Measurements from ENCODE around the gene MUC4.
"Not testable (repeated sequence)": the region's sequence is repeated elsewhere in the genome, so short reads cannot be mapped to it uniquely, and the experiment has no call there.

MUC4 gene

GRCh38 chr3:195736866-195737490 lies 74.8 kb downstream of the MUC4 start:
- no peak for DNase-seq

- no peak for DNase-seq
These were observed 76.6 kb downstream of the MUC4 start for GRCh38 chr3:195735036-195735695.

DNA sequence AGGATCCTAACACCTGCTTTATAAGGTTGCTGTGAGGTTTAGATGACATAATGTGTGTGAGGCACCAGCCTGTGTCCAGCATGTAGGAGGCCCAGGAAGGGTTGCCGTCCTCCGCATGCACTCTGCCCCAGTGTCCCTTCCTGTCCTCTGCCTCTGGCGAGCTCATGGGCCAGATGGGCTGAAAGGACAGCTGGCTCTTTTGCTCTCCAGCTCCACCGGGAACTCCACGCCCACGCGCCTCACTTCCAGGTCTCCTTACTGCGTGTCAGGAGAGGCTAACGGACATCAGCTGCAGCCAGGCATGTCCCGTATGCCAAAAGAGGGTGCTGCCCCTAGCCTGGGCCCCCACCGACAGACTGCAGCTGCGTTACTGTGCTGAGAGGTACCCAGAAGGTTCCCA lies 78.8 kb downstream of the MUC4 start:
- no peak for DNase-seq

- DNase-seq = no peak
These were observed 80.3 kb downstream of the MUC4 start for GRCh38 chr3:195731356-195731905.

- DNase-seq = no peak
These were observed 82.1 kb downstream of the MUC4 start for GRCh38 chr3:195729476-195730251.

DNA sequence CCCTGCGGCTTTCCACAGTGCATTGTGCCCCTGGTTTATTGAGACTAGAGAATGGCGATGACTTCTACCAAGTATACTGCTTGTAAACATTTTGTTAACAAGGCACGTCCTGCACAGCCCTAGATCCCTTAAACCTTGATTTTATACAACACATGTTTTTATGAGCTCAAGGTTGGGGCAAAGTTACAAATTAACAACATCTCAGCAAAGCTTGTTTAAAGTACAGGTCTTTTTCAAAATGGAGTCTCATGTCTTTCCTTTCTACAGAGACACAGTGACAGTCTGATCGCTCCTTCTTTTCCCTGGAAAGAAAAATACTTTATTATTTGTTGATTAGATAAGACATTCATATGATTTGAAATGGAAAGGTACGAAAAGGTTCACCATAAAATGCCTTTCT lies 82.9 kb downstream of the MUC4 start:
- DNase-seq = not testable (repeated sequence)

DNA sequence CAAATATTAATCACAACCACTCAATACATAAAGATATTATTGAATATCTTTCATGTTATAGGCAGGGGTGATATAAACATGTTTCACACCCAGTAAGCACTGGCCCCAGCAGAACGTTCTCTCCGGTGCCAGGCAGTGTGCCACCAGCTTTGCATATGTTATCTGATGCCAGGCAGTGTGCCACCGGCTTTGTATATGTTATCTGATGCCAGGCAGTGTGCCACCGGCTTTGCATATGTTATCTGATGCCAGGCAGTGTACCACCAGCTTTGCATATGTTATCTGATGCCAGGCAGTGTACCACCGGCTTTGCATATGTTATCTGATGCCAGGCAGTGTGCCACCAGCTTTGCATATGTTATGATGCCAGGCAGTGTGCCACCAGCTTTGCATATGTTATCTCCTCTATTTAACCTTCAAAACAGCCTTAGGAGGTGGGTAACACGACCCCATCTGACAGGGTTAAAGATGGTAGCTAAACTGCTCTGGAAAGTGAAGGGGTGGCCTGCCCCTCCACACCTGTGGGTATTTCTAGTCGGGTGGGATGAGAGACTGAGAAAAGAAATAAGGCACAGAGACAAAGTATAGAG lies 84.0 kb downstream of the MUC4 start:
- DNase-seq = no peak

DNA sequence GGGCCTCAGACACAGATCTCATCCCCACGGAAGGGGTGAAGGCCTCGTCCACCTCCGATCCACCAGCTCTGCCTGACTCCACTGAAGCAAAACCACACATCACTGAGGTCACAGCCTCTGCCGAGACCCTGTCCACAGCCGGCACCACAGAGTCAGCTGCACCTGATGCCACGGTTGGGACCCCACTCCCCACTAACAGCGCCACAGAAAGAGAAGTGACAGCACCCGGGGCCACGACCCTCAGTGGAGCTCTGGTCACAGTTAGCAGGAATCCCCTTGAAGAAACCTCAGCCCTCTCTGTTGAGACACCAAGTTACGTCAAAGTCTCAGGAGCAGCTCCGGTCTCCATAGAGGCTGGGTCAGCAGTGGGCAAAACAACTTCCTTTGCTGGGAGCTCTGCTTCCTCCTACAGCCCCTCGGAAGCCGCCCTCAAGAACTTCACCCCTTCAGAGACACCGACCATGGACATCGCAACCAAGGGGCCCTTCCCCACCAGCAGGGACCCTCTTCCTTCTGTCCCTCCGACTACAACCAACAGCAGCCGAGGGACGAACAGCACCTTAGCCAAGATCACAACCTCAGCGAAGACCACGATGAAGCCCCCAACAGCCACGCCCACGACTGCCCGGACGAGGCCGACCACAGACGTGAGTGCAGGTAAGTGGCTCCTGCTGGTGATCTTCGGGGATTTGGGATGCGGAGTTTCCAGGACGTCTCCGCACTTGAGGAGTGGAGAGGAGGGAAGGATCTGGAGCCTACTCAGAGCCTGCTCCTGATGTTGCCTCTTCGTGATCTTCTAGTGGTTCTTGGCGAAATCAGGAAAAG lies 85.6 kb downstream of the MUC4 start:
- DNase-seq = not testable (repeated sequence)

DNA sequence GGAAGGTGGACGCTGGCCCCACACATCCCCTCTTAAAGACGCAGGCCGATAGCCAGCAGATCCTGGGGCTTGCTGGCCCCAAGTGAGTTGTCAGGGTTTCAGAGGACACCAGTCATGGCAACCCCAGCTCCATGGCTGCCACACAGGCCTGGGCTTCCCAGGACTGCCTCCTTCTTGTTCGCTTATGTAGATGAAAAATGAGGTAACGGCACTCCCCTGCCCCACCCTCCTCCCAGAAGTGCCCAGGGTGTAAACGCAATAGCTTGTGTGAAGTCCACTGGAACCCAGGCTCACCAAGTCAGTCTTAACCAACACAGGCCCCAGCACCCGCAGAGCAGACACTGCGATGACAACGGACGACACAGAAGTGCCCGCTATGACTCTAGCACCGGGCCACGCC lies 87.4 kb downstream of the MUC4 start:
- not testable (repeated sequence) for DNase-seq

GRCh38 chr3:195722996-195723345 lies 88.8 kb downstream of the MUC4 start:
- not testable (repeated sequence) for DNase-seq

- DNase-seq = not testable (repeated sequence)
These were observed 89.4 kb downstream of the MUC4 start for GRCh38 chr3:195722139-195722995.

DNA sequence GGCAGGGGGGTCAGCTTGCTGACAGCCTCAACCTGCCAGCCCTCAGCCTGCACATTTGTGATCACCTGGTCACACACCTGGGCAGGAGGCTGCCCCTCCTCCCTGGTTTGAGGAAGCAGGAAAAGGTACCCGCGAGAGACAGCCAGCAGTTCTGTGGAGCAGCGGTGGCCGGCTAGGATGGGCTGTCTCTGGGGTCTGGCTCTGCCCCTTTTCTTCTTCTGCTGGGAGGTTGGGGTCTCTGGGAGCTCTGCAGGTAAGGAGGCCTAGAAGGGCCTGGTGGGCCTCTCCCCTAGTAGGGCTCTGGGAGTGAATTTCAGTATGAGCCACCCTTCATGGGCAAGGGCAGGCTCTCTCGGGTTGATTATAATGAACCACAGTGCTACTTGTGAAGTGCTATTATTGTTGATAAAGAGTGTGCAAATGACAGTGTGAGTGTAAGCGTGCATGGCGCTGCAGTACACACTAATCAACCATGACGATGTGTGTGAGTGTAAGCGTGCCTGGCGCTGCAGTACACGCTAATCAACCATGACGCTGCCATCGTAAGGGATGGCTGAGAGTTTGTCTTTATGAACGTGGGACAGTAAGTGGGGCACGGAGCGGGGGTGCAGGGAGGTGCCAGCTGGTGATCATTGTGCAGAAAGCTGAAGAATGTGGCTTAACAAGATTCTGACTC lies 90.8 kb downstream of the MUC4 start, which contains the start of gene MUC20:
TSS of gene MUC20 (plus strand) at position 148 of the 676 bp plus-strand sequence. CDS start at position 178, 30 bp downstream.
- DNase-seq = not testable (repeated sequence)

DNA sequence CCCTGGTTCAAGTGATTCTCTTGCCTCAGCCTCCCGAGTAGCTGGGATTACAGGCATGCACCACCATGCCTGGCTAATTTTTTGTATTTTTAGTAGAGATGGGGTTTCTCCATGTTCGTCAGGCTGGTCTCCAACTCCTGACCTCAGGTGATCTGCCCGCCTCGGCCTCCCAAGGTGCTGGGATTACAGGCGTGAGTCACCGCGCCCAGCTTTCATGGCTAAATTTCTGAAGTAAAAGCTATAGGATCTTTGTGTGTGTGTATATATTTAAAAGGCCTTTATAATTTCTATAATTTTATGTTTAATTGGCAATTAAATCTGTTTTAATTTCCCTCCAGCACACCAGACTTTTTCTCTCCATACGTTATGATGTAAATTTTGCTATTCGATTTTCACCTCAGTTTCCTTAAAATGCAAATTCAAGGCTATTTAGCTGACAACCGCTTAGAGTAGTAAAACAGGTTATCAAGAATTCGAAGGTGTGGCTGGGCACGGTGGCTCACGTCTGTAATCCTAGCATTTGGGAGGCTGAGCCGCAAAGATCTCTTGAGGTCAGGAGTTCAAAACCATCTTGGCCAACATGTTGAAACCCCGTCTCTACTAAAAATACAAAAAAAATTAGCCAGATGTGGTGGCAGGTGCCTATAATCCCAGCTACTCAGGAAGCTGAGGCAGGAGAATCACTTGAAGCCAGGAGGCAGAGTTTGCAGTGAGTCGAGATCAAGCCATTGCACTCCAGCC lies 92.0 kb downstream of the MUC4 start:
- not testable (repeated sequence) for DNase-seq

DNA sequence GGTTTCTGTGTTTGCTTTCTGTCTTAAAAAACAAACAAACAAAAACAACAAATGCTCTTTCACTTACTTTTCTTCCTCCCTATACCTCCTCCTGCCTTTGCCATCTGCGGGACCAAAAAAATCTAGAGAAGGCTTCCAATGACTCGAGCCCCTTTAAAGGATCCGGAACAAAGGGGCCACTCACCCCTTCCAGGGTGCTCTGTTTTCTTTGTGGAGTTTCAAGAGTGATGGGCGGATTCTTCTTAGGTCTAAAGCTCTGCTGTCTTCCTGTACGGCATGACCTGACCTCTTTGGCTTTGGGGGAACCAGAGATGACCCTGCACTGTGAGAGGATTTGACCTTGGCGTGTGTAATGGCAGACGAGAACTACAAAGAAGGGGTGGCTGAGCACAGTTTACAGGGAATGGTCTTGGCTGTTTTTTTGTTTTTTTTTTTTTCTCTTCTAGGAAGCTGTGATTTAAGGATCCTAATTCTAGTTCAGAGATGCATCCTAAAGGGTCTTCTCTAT lies 93.2 kb downstream of the MUC4 start:
- DNase-seq = no peak

- no peak for DNase-seq
These were observed 93.8 kb downstream of the MUC4 start for GRCh38 chr3:195717852-195718476.

GRCh38 chr3:195717416-195717815 lies 94.3 kb downstream of the MUC4 start:
- DNase-seq = no peak

GRCh38 chr3:195715583-195716266 lies 96.0 kb downstream of the MUC4 start:
- DNase-seq = no peak

- DNase-seq = no peak
These were observed 96.6 kb downstream of the MUC4 start for GRCh38 chr3:195715134-195715533.

All from SHP77 treated with DMSO at 0.1 percent for 48 hours (cell line).